HG02571 (cell line): ENCODE measurements around the gene CD27.
"Not testable (repeated sequence)": the region's sequence is repeated elsewhere in the genome, so short reads cannot be mapped to it uniquely, and the experiment has no call there.

Experiments
- ATAC-seq: cut with Tn5 transposase; IDR thresholded peaks from one replicate; pipeline ENCODE4 v1.9.1; 2021; ENCODE audit warnings: mild to moderate bottlenecking, moderate library complexity; ENCODE audit not compliant: unreplicated experiment

CD27 gene

GRCh38 chr12:6444704-6445688, at the start of gene CD27:
TSS of gene CD27 (plus strand) at chr12:6444955. CDS start at chr12:6445096, 141 bp downstream.
- ATAC-seq: no peak

- no peak for ATAC-seq
These were observed 48.7 kb upstream of the CD27 start for GRCh38 chr12:6396031-6396430.

DNA sequence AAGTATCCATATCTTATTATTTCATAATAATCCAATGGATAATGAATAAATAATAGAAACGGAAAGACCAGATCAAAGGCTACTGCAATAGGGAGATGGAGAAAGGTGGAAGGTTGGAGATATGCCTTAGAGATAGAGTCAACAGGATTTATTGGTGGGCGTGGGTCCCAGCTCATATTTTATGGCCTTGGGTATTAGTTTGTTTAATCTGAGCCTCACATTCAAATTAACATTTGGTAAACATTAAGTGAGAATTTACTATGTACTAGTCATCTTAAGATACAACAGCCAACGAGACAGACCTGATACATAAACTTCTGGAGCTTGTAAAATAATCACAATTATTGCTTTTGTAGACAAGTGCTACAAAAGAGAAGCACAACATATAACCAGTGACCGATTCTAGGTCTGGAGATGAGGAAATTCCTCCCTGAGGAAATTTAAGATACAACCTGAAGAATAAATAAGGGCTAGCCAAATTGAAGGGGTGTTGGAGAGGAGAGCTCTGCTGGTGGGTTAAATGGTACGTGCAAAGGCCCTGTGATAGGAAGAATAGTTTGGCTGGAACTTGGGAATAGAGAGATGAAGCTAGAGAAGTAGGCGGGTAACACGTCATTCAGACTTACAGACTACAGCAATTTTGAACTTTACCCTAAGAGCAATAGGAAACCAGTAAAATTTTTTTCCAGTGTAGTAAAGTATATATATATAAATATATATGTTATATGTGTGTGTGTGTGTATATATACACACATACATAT, 44.7 kb upstream of the CD27 start:
- no peak for ATAC-seq

- ATAC-seq: no peak
These were observed 40.4 kb upstream of the CD27 start for GRCh38 chr12:6404390-6404789.

- ATAC-seq: no peak
These were observed 38.8 kb upstream of the CD27 start for GRCh38 chr12:6405963-6406362.

- no peak for ATAC-seq
These were observed 37.4 kb upstream of the CD27 start for GRCh38 chr12:6407236-6407954.

- ATAC-seq: no peak
These were observed 28.2 kb upstream of the CD27 start for GRCh38 chr12:6416596-6416995.

GRCh38 chr12:6418796-6419195, 26.0 kb upstream of the CD27 start:
- ATAC-seq: no peak

DNA sequence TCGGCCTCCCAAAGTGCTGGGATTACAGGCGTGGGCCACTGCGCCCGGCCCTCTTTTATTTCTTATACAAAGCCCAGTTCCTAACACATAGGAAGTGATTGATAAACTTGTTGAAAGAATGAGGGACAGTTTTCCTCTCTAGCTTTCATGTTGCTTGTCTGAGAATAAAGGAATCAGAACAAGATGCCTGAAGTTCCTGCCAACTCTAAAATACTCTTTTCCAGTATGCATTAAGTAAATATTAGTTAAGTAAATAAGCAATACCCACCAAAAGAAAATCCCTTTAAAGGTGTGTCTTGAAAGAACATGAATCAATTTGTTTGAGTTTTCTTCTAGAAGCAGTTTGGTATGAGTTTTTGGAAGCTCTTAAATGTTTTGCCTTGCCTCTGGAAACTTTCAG, 24.4 kb upstream of the CD27 start:
- ATAC-seq: no peak

GRCh38 chr12:6423267-6424007, 21.3 kb upstream of the CD27 start:
- ATAC-seq: no peak

- ATAC-seq: no peak
These were observed 20.8 kb upstream of the CD27 start for GRCh38 chr12:6424008-6424347.

DNA sequence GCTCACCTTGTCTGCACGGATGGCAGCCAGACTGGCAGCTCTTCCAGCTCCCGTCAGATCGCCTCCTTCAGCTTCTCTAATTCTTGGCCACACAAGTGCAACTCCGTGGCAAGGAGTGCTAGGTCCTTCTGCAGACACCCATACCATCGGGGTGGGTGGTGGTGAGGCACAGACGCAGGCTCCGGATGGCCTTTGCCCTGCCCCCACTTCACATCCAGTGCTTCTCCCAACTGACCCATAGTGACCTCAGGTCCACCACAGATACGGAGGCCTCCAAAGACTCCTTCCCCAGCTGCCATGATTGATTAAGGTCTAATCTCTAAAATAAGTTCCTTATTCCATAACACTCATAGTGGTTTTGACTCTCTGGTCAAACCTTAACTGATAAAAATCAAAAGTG, 19.9 kb upstream of the CD27 start:
- no peak for ATAC-seq

- ATAC-seq: no peak
These were observed 18.9 kb upstream of the CD27 start for GRCh38 chr12:6425590-6426531.

DNA sequence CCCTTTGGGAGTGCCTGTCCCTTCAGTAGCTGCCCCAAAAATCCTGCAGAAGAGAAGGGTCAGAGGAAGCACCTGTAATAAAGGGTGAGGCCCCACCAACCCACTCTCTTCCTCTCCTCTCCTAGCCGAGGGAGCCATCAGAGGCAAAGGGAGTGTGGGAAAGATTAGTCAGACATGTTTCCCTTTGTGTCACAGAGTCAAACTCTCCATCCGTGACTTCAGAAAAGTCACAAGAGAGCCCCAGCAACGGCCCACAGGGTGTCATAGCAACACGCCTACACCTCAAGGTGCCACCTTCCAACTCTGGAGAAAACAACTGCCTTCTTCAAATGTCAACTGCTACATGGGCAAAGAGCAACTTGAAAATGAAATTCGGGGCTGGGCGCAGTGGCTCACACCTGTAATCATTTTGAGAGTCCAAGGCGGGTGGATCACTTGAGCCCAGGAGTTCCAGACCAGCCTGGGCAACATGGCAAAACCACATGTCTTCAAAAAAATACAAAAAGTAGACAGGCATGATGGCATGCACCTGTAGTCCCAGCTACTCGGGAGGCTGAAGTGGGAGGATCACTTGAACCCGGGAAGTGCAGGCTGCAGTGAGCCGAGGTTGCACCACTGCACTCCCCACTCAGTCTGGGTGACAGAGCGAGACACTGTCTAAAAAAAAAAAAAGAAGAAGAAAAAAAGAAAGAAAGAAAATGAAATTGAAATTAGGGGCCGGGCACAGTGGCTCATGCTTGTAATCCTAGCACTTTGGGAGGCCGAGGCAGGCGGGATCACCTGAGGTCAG, 17.7 kb upstream of the CD27 start:
- ATAC-seq: peak; percentile 58

DNA sequence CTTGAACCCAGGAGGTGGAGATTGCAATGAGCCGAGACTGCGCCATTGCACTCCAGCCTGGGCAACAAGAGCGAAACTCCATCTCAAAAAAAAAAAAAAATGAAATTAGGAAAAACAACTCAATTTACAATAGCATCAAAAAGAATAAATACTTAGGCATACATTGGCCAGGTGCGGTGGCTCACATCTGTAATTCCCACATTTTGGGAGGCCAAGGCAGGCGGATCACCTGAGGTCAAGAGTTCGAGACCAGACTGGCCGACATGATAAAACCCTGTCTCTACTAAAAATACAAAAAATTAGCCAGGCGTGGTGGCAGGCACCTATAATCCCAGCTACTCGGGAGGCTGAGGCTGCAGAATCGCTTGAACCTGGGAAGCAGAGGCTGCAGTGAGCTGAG, 17.0 kb upstream of the CD27 start:
- ATAC-seq: not testable (repeated sequence)

DNA sequence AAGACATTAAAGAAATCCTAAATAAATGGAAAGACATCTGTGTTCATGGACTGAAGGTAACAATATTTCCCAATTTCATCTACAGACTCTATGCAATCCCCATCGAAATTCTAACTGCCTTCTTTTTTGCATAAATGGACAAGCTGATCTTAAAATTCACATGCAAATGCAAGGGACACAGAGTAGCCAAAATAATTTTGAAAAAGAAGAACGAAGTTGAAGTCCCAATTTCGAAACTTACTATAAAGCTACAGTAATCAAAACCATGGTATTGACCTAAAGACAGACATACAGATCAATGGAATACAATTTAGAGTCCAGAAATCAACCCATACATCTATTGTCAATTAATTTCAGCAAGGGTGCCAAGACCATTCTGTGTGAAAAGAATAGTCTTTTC, 16.4 kb upstream of the CD27 start:
- ATAC-seq: no peak

DNA sequence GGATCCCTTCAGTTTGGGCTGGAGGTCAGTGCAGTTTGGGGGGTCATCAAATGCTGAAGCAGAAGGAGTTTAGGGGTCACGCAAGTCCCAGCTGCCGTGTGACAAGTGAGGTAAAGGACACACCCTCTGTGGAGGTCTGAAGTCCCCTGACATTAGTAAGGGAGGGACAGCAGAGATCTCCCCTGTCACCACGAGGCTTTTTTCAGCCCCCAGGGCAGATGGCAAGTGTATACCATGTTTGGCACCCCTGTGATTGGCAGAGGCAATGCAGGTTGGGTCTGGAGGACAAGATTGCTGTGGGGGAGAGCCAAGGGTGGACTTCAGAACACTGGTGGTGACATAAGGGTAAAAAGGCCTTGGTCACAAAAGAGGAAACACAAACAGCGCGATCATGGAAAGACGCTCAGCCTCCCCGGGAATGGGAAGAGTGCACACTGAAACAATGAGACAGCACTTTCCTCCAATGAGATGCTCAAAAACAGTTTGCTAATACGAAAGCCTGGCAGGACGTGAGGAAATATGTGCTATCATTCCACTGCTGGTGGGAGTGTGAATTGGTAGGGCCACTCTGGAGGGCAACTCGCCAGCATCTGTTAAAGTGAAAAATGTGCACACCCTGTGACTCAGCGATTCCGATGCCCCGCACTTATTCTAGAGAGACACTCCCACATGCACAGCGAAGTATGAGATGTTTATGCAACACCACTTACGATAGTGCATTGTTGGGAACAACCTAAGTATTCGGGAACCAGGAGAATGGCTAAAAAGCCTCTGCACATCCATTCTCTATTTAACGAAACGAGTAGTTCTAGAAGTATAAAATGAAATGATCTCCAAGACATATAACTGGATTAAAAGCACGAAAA, 14.4 kb upstream of the CD27 start:
- ATAC-seq: no peak

GRCh38 chr12:6432991-6433390, 11.8 kb upstream of the CD27 start:
- no peak for ATAC-seq
